SK-N-SH treated with all-trans-retinoic acid at 6 μM for 48 hours (cell line): ENCODE data around the gene SMOC2.

Source experiments
- ATAC-seq: fragments of 200-7000 bp; cut with Tn5 transposase; 3 replicates; pipeline ENCODE4 v1.9.1; 2020; ENCODE audit warnings: mild to moderate bottlenecking, moderate library complexity
- ARNTL ChIP-seq: fragments of 450-650 bp; formaldehyde crosslinking; IDR thresholded peaks from 2 replicates; pipeline ENCODE4 v1.5.0; 2020; ENCODE audit warnings: low read depth, mild to moderate bottlenecking, moderate library complexity, borderline replicate concordance
- BACH2 ChIP-seq: fragments of 250-450 bp; sonication (Bioruptor Pico); IDR thresholded peaks from 2 replicates; pipeline ENCODE4 v1.9.0; 2021; ENCODE audit warnings: mild to moderate bottlenecking, borderline replicate concordance
- CSDC2 ChIP-seq: fragments of 250-450 bp; sonication (Bioruptor Pico); IDR thresholded peaks from 2 replicates; pipeline ENCODE4 v1.5.0; 2020; ENCODE audit warnings: mild to moderate bottlenecking, moderate library complexity
- ESRRG ChIP-seq: fragments of 250-450 bp; sonication (Bioruptor Pico); IDR thresholded peaks from 2 replicates; pipeline ENCODE4 v1.6.1; 2021; ENCODE audit warnings: mild to moderate bottlenecking
- GLIS3 ChIP-seq: fragments of 250-450 bp; sonication (Bioruptor Pico); IDR thresholded peaks from 2 replicates; pipeline ENCODE4 v1.5.0; 2020; ENCODE audit warnings: mild to moderate bottlenecking, moderate library complexity
- ISL1 ChIP-seq: fragments of 250-450 bp; sonication (Bioruptor Pico); IDR thresholded peaks from 2 replicates; pipeline ENCODE4 v2.1.2; 2022; ENCODE audit warnings: mild to moderate bottlenecking, moderate library complexity
- OSR1 ChIP-seq: fragments of 250-450 bp; sonication (Bioruptor Pico); IDR thresholded peaks from 2 replicates; pipeline ENCODE4 v1.8.0; 2022; ENCODE audit warnings: moderate library complexity, mild to moderate bottlenecking, inconsistent platforms
- RARB ChIP-seq: fragments of 250-450 bp; sonication (Bioruptor Pico); IDR thresholded peaks from 2 replicates; pipeline ENCODE4 v1.8.0; 2021; ENCODE audit warnings: mild to moderate bottlenecking, moderate library complexity
- SNAI2 ChIP-seq: fragments of 250-450 bp; sonication (Bioruptor Pico); IDR thresholded peaks from 2 replicates; pipeline ENCODE4 v1.5.0; 2020; ENCODE audit warnings: mild to moderate bottlenecking, moderate library complexity
- TCF4 ChIP-seq: fragments of 250-450 bp; sonication (Bioruptor Pico); IDR thresholded peaks from 2 replicates; pipeline ENCODE4 v1.8.0; 2021; ENCODE audit warnings: mild to moderate bottlenecking, moderate library complexity, borderline replicate concordance
- ZC3H10 ChIP-seq: fragments of 250-450 bp; sonication (Bioruptor Pico); IDR thresholded peaks from 2 replicates; pipeline ENCODE4 v1.5.1; 2021; ENCODE audit warnings: mild to moderate bottlenecking, moderate library complexity
- ZFP3 ChIP-seq: fragments of 250-450 bp; sonication (Bioruptor Pico); IDR thresholded peaks from 2 replicates; pipeline ENCODE4 v1.5.0; 2020; ENCODE audit warnings: mild to moderate bottlenecking, moderate library complexity
- ZNF70 ChIP-seq: fragments of 450-650 bp; formaldehyde crosslinking; IDR thresholded peaks from 2 replicates; pipeline ENCODE4 v1.5.0; 2020; ENCODE audit warnings: mild to moderate bottlenecking, moderate library complexity
- ZNF8 ChIP-seq: fragments of 450-650 bp; formaldehyde crosslinking; IDR thresholded peaks from 2 replicates; pipeline ENCODE4 v1.5.0; 2020; ENCODE audit warnings: mild to moderate bottlenecking, moderate library complexity
- TF ChIP-seq, protein P1 (sequence below): fragments of 250-450 bp; sonication (Bioruptor Pico); IDR thresholded peaks from 2 replicates; pipeline ENCODE4 v1.8.0; 2020; ENCODE audit warnings: mild to moderate bottlenecking, moderate library complexity, borderline replicate concordance
- TF ChIP-seq, protein P2 (sequence below): fragments of 250-450 bp; sonication (Bioruptor Pico); IDR thresholded peaks from 2 replicates; pipeline ENCODE4 v1.5.0; 2020; ENCODE audit warnings: mild to moderate bottlenecking, moderate library complexity
- TF ChIP-seq, protein P3 (sequence below): fragments of 250-450 bp; sonication (Bioruptor Pico); IDR thresholded peaks from 2 replicates; pipeline ENCODE4 v1.5.1; 2020; ENCODE audit warnings: low read depth, mild to moderate bottlenecking, moderate library complexity
- TF ChIP-seq, protein P4 (sequence below): fragments of 250-450 bp; sonication (Bioruptor Pico); IDR thresholded peaks from 2 replicates; pipeline ENCODE4 v1.5.1; 2021; ENCODE audit warnings: mild to moderate bottlenecking, moderate library complexity

Gene SMOC2

DNA sequence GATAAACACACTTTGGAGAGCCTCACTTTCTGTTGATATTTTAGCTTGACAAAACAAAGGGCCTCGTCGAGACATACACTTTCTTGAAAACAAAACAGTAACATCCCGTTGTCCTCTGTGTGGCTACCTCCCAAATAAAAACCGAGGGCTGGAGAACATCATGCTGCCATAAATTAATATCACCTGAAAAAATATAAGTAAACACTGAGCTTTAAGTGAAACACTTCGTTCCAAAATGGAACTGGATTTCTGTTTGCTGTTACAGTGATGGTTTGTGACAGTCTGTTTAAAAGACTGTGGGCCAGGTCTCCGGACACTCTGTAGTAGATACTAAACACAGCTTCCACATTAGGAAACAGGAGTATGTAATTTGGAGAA lies 187.2 kb downstream of the SMOC2 start:
- no peak for ATAC-seq
- TF ChIP-seq BACH2 (no peak), ARNTL (CRISPR knock-in tag) (no peak), GLIS3 (CRISPR knock-in tag) (no peak)

DNA sequence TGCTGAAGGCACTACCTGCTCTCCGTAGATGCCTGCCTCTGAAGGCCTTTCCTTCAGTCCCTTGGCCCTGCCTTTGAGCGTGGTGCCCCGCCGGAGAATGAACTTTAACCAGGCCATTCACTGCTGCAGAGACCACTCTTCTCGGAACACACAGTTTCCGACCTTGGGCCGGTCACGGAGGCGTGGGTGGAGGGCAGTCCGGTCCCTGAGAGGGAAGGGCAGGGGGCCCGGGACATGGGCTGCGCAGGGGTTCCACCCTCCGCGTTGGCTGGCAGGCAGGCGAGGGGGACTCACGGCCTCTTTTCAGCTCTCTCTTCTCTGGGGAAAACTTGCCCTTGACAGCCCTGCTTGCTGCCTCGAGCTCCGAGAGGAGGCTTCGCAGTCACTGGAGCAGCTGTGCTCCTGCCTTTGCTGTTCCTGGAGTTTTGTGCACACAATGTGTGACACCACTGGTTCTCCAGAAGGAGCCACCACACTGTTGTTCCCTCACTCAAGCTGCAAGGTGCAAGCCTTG lies 187.8 kb downstream of the SMOC2 start:
- TF ChIP-seq ZFP3 (CRISPR knock-in tag) (no peak), GLIS3 (CRISPR knock-in tag) (no peak), CSDC2 (no peak), ISL1 (CRISPR knock-in tag) (no peak)
- TF ChIP-seq, protein P1, sequence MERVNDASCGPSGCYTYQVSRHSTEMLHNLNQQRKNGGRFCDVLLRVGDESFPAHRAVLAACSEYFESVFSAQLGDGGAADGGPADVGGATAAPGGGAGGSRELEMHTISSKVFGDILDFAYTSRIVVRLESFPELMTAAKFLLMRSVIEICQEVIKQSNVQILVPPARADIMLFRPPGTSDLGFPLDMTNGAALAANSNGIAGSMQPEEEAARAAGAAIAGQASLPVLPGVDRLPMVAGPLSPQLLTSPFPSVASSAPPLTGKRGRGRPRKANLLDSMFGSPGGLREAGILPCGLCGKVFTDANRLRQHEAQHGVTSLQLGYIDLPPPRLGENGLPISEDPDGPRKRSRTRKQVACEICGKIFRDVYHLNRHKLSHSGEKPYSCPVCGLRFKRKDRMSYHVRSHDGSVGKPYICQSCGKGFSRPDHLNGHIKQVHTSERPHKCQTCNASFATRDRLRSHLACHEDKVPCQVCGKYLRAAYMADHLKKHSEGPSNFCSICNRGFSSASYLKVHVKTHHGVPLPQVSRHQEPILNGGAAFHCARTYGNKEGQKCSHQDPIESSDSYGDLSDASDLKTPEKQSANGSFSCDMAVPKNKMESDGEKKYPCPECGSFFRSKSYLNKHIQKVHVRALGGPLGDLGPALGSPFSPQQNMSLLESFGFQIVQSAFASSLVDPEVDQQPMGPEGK (CRISPR knock-in tag): no peak

DNA sequence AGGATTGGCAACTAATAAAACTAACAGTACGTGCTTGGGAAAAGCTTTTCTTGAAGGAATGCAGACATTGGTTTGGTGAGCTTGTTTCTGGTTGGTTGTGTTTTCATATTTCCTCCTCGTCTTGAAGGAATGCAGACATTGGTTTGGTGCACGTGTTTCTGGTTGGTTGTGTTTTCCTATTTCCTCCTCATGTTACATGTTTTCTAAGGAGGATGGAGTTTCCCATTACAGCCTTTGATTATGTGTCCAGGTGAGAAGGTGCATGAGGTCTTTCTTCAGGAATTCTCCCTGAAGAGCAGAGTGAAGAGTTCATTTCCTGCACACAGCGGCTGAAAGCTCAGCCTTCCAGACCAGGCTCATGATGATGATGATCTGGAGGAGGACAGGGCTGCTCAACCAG lies 190.6 kb downstream of the SMOC2 start:
- TF ChIP-seq, protein P2, sequence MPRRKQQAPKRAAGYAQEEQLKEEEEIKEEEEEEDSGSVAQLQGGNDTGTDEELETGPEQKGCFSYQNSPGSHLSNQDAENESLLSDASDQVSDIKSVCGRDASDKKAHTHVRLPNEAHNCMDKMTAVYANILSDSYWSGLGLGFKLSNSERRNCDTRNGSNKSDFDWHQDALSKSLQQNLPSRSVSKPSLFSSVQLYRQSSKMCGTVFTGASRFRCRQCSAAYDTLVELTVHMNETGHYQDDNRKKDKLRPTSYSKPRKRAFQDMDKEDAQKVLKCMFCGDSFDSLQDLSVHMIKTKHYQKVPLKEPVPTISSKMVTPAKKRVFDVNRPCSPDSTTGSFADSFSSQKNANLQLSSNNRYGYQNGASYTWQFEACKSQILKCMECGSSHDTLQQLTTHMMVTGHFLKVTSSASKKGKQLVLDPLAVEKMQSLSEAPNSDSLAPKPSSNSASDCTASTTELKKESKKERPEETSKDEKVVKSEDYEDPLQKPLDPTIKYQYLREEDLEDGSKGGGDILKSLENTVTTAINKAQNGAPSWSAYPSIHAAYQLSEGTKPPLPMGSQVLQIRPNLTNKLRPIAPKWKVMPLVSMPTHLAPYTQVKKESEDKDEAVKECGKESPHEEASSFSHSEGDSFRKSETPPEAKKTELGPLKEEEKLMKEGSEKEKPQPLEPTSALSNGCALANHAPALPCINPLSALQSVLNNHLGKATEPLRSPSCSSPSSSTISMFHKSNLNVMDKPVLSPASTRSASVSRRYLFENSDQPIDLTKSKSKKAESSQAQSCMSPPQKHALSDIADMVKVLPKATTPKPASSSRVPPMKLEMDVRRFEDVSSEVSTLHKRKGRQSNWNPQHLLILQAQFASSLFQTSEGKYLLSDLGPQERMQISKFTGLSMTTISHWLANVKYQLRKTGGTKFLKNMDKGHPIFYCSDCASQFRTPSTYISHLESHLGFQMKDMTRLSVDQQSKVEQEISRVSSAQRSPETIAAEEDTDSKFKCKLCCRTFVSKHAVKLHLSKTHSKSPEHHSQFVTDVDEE (CRISPR knock-in tag): no peak
- TF ChIP-seq, protein P3, sequence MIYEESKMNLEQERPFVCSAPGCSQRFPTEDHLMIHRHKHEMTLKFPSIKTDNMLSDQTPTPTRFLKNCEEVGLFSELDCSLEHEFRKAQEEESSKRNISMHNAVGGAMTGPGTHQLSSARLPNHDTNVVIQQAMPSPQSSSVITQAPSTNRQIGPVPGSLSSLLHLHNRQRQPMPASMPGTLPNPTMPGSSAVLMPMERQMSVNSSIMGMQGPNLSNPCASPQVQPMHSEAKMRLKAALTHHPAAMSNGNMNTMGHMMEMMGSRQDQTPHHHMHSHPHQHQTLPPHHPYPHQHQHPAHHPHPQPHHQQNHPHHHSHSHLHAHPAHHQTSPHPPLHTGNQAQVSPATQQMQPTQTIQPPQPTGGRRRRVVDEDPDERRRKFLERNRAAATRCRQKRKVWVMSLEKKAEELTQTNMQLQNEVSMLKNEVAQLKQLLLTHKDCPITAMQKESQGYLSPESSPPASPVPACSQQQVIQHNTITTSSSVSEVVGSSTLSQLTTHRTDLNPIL (CRISPR knock-in tag): no peak
- no peak for TF ChIP-seq GLIS3 (CRISPR knock-in tag)
- TF ChIP-seq, protein P1 (CRISPR knock-in tag): no peak
- TF ChIP-seq ZC3H10 (CRISPR knock-in tag): no peak
- no peak for TF ChIP-seq TCF4
- no peak for TF ChIP-seq ISL1 (CRISPR knock-in tag)
- no peak for TF ChIP-seq BACH2
- TF ChIP-seq, protein P4, sequence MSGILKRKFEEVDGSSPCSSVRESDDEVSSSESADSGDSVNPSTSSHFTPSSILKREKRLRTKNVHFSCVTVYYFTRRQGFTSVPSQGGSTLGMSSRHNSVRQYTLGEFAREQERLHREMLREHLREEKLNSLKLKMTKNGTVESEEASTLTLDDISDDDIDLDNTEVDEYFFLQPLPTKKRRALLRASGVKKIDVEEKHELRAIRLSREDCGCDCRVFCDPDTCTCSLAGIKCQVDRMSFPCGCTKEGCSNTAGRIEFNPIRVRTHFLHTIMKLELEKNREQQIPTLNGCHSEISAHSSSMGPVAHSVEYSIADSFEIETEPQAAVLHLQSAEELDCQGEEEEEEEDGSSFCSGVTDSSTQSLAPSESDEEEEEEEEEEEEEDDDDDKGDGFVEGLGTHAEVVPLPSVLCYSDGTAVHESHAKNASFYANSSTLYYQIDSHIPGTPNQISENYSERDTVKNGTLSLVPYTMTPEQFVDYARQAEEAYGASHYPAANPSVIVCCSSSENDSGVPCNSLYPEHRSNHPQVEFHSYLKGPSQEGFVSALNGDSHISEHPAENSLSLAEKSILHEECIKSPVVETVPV: no peak
- TF ChIP-seq RARB (CRISPR knock-in tag): no peak
- ATAC-seq: no peak

More for the DNA sequence above, 187.8 kb downstream of the SMOC2 start:
- no peak for ATAC-seq

DNA sequence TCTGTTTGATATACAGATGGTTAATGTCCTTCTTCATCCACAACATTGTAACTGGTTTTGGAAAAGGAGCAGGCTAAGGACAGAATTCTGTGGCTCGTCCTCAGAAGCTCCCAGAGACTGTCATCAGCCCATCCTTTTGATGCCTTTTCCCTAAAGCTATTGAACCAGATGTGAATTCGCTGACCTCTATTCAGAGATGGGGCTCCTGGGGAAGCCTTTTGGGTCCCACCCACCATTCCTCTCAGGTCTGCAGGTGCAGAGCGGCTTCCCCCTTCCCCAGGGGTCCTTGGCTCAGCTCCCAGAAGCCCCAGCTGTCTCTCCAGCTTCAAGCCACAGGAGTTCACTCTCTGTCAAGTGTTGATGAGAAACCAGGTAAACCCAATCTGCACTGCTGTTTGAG lies 191.7 kb downstream of the SMOC2 start:
- no peak for ATAC-seq
- TF ChIP-seq CSDC2: no peak
- TF ChIP-seq OSR1 (CRISPR knock-in tag): no peak
- TF ChIP-seq GLIS3 (CRISPR knock-in tag): no peak
- TF ChIP-seq, all 23 proteins: peak for 0

DNA sequence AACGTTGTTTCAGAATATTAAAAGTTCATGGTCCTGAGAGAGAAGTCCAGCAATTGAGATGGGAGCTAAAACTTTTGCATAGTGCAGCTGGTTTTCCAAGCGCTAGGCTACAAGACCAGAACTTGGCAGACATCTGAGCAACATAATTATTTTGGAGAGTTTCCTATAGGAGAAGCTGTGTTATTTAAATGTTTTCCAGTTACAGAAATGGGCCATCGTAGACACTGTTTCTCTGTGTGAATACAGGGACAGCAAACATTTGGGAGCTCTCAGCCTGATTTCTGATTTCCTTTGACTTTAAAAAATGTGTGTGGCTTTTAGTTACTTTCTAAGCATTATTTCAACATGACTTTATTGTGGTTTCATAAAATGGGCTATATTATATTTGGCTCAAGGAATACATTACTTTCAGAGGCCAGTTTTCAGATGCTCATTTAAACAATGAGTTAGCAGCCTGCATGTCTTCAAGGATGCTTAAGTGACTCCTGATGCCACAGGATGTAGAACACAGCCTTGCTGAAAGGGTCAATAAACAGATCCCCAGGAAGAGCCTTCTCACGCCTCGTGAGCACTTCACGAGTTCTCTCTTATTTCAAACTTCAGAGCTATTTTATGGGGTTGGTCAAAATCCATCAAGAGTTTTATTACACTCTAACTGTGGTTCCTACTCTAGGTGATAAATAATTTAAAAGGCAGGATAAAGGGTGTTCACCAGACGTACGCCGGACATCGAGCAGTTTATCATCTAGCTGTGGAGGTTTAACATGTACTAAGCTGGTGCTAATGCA lies 193.8 kb downstream of the SMOC2 start:
- TF ChIP-seq ZNF8 (CRISPR knock-in tag): no peak
- no peak for TF ChIP-seq GLIS3 (CRISPR knock-in tag)
- TF ChIP-seq CSDC2: no peak
- TF ChIP-seq RARB (CRISPR knock-in tag): no peak
- TF ChIP-seq ESRRG (CRISPR knock-in tag): no peak
- TF ChIP-seq, protein P2 (CRISPR knock-in tag): no peak
- TF ChIP-seq ZNF70 (CRISPR knock-in tag): no peak
- TF ChIP-seq SNAI2 (CRISPR knock-in tag): no peak
- ATAC-seq: no peak
